HG02763 (cell line): ENCODE measurements around the gene ACTRT2.

Source experiments
- ATAC-seq: cut with Tn5 transposase; IDR thresholded peaks from one replicate; pipeline ENCODE4 v1.9.1; 2021; ENCODE audit warnings: mild to moderate bottlenecking, moderate library complexity; ENCODE audit not compliant: unreplicated experiment

ACTRT2 gene

GRCh38 chr1:3050603-3051002 is 29.3 kb downstream of the ACTRT2 start:
- no peak for ATAC-seq

- no peak for ATAC-seq
Measured at GRCh38 chr1:3051270-3052268, 30.3 kb downstream of the ACTRT2 start.

GRCh38 chr1:3052501-3052900 is 31.2 kb downstream of the ACTRT2 start:
- no peak for ATAC-seq

- ATAC-seq = no peak
Measured at GRCh38 chr1:3053366-3053980, 32.2 kb downstream of the ACTRT2 start.

- ATAC-seq = no peak
Measured at GRCh38 chr1:3053986-3054385, 32.7 kb downstream of the ACTRT2 start.

GRCh38 chr1:3054474-3054873 is 33.2 kb downstream of the ACTRT2 start:
- no peak for ATAC-seq

GRCh38 chr1:3055051-3055450 is 33.8 kb downstream of the ACTRT2 start:
- ATAC-seq = no peak

- no peak for ATAC-seq
Measured at GRCh38 chr1:3056641-3057040, 35.4 kb downstream of the ACTRT2 start.

GRCh38 chr1:3058263-3059030 is 37.2 kb downstream of the ACTRT2 start:
- ATAC-seq = no peak

GRCh38 chr1:3060127-3060526 is 38.9 kb downstream of the ACTRT2 start:
- no peak for ATAC-seq

GRCh38 chr1:3060601-3061551 is 39.6 kb downstream of the ACTRT2 start:
- no peak for ATAC-seq

GRCh38 chr1:3061566-3061965 is 40.3 kb downstream of the ACTRT2 start:
- ATAC-seq = no peak

- no peak for ATAC-seq
Measured at GRCh38 chr1:3061981-3062615, 40.8 kb downstream of the ACTRT2 start.

- ATAC-seq = no peak
Measured at GRCh38 chr1:3062616-3063378, 41.5 kb downstream of the ACTRT2 start.

GRCh38 chr1:3063379-3064295 is 42.4 kb downstream of the ACTRT2 start:
- ATAC-seq = no peak

GRCh38 chr1:3064296-3064850 is 43.1 kb downstream of the ACTRT2 start:
- no peak for ATAC-seq

GRCh38 chr1:3064901-3065300 is 43.6 kb downstream of the ACTRT2 start:
- ATAC-seq = no peak

- ATAC-seq = no peak
Measured at GRCh38 chr1:3065396-3065795, 44.1 kb downstream of the ACTRT2 start.
